GM18498 (cell line): ENCODE results near the gene C19orf38.
"Not testable (repeated sequence)": the region's sequence is repeated elsewhere in the genome, so short reads cannot be mapped to it uniquely, and the experiment has no call there.

ENCODE experiments used
- ATAC-seq: cut with Tn5 transposase; IDR thresholded peaks from one replicate; pipeline ENCODE4 v1.9.1; 2021; ENCODE audit warnings: mild to moderate bottlenecking, moderate library complexity; ENCODE audit not compliant: unreplicated experiment

Gene C19orf38

GRCh38 chr19:10872546-10873107 lies 24.4 kb downstream of the C19orf38 start:
- ATAC-seq: no peak

GRCh38 chr19:10874024-10874423 lies 25.8 kb downstream of the C19orf38 start:
- no peak for ATAC-seq

- ATAC-seq: peak; percentile 50
Observed at GRCh38 chr19:10876459-10877240, 28.4 kb downstream of the C19orf38 start.

- ATAC-seq: not testable (repeated sequence)
Observed at GRCh38 chr19:10877608-10878007, 29.4 kb downstream of the C19orf38 start.

GRCh38 chr19:10878253-10878652 lies 30.0 kb downstream of the C19orf38 start:
- no peak for ATAC-seq

GRCh38 chr19:10881403-10882107 lies 33.3 kb downstream of the C19orf38 start:
- ATAC-seq: no peak

- ATAC-seq: no peak
Observed at GRCh38 chr19:10882108-10882457, 33.9 kb downstream of the C19orf38 start.

- no peak for ATAC-seq
Observed at GRCh38 chr19:10884274-10884673, 36.1 kb downstream of the C19orf38 start.

- no peak for ATAC-seq
Observed at GRCh38 chr19:10885201-10886169, 37.3 kb downstream of the C19orf38 start.

GRCh38 chr19:10887616-10888367 lies 39.6 kb downstream of the C19orf38 start:
- ATAC-seq: no peak

GRCh38 chr19:10888421-10888866 lies 40.2 kb downstream of the C19orf38 start:
- ATAC-seq: no peak

- no peak for ATAC-seq
Observed at GRCh38 chr19:10889880-10890279, 41.7 kb downstream of the C19orf38 start.

- no peak for ATAC-seq
Observed at GRCh38 chr19:10891405-10892086, 43.3 kb downstream of the C19orf38 start.

GRCh38 chr19:10892256-10892655 lies 44.0 kb downstream of the C19orf38 start:
- ATAC-seq: no peak

GRCh38 chr19:10894911-10895213 lies 46.6 kb downstream of the C19orf38 start:
- ATAC-seq: no peak

- no peak for ATAC-seq
Observed at GRCh38 chr19:10895363-10895762, 47.1 kb downstream of the C19orf38 start.

- no peak for ATAC-seq
Observed at GRCh38 chr19:10895920-10896319, 47.7 kb downstream of the C19orf38 start.

- ATAC-seq: no peak
Observed at GRCh38 chr19:10896851-10897526, 48.8 kb downstream of the C19orf38 start.

- ATAC-seq: no peak
Observed at GRCh38 chr19:10898633-10899032, 50.4 kb downstream of the C19orf38 start.
